Brain microvascular endothelial cell (primary cell): ENCODE results near the gene CCDC102A.
"Not testable (repeated sequence)": the region's sequence is repeated elsewhere in the genome, so short reads cannot be mapped to it uniquely, and the experiment has no call there.

Source experiments
- DNase-seq: peaks from one replicate; pipeline ENCODE4 v3.0.0-alpha.2; 2020
- H3K27ac ChIP-seq: fragments of 250-450 bp; sonication (Bioruptor Pico); 2 replicates; pipeline ENCODE4 v1.5.1; 2020; ENCODE audit warnings: mild to moderate bottlenecking, moderate library complexity
- H3K27me3 ChIP-seq: fragments of 250-450 bp; sonication (Bioruptor Pico); replicated peaks from 2 replicates; pipeline ENCODE4 v1.5.1; 2020; ENCODE audit warnings: mild to moderate bottlenecking
- H3K36me3 ChIP-seq: fragments of 250-450 bp; sonication (Bioruptor Pico); replicated peaks from 2 replicates; pipeline ENCODE4 v1.5.1; 2020; ENCODE audit warnings: mild to moderate bottlenecking
- H3K4me3 ChIP-seq: 2 replicates; pipeline ENCODE4 v1.5.1; 2011; ENCODE audit warnings: low read depth, mild to moderate bottlenecking, control low read depth, low read length, moderate library complexity
- CTCF ChIP-seq: IDR thresholded peaks from 2 replicates; pipeline ENCODE4 v1.5.1; 2011; ENCODE audit warnings: low read depth, mild to moderate bottlenecking, moderate library complexity, low read length, control low read depth, inconsistent platforms; ENCODE audit errors: missing control alignments
- in situ Hi-C: cut with HindIII; loops from 2 replicates; pipeline ENCODE4 v1.10.0; 2017; ENCODE audit warnings: low sequenced_read_pairs, low pct_ligation_motif_present

CCDC102A gene

GRCh38 chr16:57502048-57502775, 34.2 kb downstream of the CCDC102A start:
- TF ChIP-seq CTCF: no peak
- DNase-seq: no peak
- Histone ChIP-seq H3K27me3 (no peaks in the 10 kb centered on the region), H3K4me3 (no peak overlapping the region), H3K27ac (no peak overlapping the region), H3K36me3 (no peaks in the 10 kb centered on the region)
- in situ Hi-C loops: no loop called here

- Histone ChIP-seq H3K27me3 (no peaks in the 10 kb centered on the region), H3K36me3 (no peaks in the 10 kb centered on the region), H3K4me3 (no peak overlapping the region), H3K27ac (no peak overlapping the region)
- in situ Hi-C loops: no loop called here
- TF ChIP-seq CTCF: no peak
- no peak for DNase-seq
These were observed 34.9 kb downstream of the CCDC102A start for GRCh38 chr16:57501492-57501891.

- Histone ChIP-seq H3K27me3 (no peaks in the 10 kb centered on the region), H3K27ac (no peak overlapping the region), H3K36me3 (no peaks in the 10 kb centered on the region), H3K4me3 (no peak overlapping the region)
- no peak for TF ChIP-seq CTCF
- DNase-seq: no peak
- in situ Hi-C loops: no loop called here
These were observed 35.7 kb downstream of the CCDC102A start for GRCh38 chr16:57500578-57501111.

- H3K36me3 ChIP-seq, in situ Hi-C loops, H3K27ac ChIP-seq, DNase-seq, H3K4me3 ChIP-seq, H3K27me3 ChIP-seq: not testable (repeated sequence)
These were observed 36.4 kb downstream of the CCDC102A start for GRCh38 chr16:57499941-57500340.

GRCh38 chr16:57498031-57498430, 38.3 kb downstream of the CCDC102A start:
- Histone ChIP-seq H3K27me3 (no peaks in the 10 kb centered on the region), H3K4me3 (no peak overlapping the region), H3K27ac (no peak overlapping the region), H3K36me3 (no peaks in the 10 kb centered on the region)
- no peak for TF ChIP-seq CTCF
- no peak for DNase-seq
- in situ Hi-C loops: no loop called here

- H3K27ac ChIP-seq: no peak overlapping the region
- no peak for DNase-seq
- H3K27me3 ChIP-seq: no peaks in the 10 kb centered on the region
- H3K4me3 ChIP-seq: no peak overlapping the region
- in situ Hi-C loops: no loop called here
- H3K36me3 ChIP-seq: no peaks in the 10 kb centered on the region
- TF ChIP-seq CTCF: no peak
These were observed 39.2 kb downstream of the CCDC102A start for GRCh38 chr16:57497121-57497520.
